Activated CD4-positive, alpha-beta T cell treated with anti-CD3 and anti-CD28 coated beads for 4 hours (primary cell): ENCODE results near the gene UFSP1.
A peak's percentile ranks its signal among the peaks of the same experiment; 100 is the strongest.

Experiments used
- DNase-seq, 2 donors: peaks; one replicate each; pipeline ENCODE4 v3.0.0-alpha.2; 2020

The UFSP1 gene

DNA sequence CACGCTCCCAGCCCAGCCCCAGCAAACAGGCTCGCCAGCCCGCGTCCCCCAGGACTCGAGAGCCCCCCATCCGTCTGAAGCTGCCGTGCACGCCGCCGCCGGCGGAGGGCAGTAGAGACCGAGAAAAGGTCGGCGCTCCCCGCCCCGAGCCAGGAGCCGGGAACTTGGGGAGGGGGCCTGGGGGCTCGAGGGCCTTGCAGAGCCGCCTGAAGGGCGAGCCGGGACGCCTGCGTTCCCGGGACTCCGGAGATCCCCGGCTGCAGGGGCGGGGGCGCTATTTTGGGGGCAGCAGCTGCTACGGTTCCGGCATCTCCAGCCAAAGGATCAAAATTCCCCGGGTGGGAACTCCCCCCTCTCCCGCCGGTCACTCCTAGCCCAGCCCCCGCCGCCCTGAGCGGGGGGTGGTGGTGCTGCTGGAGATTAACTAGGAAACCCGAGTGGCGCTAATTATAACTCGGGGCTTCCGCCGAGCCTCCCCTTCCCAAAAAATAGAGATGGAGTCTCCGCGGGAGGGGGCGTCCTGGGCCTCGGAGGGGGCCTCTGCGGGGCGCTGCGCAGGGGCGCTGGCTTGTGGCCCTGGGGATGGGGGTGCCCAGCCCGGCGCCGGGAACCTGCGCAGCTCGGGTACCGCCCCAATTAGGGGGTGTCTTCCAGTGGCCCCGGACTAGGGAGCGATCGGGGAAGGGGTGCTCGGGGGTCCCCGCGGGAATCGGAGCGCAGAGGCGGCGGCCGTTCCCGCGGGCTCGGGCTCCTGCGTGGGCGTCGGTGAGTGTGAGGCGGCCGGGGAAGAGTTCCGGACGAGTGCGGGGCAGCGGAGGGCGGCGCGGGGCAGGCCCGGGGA lies 5.6 kb upstream of the UFSP1 start:
- peak; percentile 44 to 58 for DNase-seq

DNA sequence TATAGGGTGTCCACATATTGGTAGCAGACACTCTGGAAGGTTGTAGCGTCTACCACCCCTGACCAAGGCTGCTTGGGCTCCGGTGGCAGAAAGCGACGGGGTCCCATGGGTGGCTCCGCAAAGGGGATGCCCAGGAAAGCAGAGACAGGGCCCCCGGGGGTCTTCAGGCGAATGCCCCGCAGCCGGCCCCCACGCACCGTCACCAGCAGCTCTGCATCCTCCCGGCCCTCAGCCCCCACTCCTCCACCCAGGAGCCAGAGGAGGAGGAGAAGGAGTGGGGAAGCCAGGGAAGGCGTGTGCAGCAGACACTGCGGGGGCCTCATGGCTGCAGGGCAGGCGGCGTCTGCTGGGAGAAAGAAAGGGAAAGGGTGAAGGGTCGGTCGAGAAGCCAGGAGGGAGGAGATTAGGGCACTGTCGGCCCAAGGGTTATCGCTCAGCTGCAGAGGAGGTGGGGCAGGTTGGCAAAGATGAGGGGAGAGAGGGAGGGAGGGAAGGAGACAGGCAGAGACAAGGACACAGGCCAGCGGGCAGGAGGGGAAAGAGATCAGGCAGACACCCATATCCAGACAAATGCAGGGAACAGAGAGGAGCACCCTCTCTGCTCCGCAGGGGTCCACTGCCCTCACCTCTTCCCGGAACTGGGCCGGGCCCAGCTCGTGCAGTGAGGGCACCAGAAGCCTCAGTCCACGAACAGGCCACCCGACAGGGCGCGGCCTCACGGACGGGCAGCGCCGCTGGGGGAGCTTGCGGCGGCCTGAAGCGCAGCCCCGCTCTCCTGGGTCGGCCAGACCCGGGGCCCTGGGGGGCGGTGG lies 4.6 kb upstream of the UFSP1 start:
- DNase-seq: no peak

DNA sequence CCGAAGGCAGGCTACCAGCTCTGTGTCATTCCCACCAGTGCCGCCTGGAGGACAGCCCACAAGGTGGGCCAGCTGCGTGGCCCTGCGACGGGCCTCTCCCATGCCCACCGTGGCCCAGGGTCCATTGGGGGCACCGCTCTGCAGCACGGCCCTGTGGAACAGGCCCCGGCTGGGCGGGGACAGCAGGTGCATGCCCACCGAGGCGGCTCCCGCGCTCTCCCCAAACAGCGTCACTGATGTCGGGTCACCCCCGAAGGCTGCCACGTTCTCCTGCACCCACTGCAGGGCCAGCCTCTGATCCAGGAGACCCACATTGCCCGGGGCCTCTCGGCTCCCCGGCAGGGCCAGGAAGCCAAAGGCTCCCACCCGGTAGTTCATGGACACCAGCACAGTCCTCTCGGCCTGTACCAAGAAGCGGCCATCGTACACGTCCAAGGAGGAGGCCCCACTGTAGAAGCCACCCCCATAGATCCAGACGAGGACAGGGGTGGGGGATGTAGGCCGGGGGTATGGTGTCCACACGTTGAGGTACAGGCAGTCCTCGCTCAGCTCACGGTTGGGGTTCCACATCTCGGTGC lies 3.9 kb upstream of the UFSP1 start:
- no peak for DNase-seq

DNA sequence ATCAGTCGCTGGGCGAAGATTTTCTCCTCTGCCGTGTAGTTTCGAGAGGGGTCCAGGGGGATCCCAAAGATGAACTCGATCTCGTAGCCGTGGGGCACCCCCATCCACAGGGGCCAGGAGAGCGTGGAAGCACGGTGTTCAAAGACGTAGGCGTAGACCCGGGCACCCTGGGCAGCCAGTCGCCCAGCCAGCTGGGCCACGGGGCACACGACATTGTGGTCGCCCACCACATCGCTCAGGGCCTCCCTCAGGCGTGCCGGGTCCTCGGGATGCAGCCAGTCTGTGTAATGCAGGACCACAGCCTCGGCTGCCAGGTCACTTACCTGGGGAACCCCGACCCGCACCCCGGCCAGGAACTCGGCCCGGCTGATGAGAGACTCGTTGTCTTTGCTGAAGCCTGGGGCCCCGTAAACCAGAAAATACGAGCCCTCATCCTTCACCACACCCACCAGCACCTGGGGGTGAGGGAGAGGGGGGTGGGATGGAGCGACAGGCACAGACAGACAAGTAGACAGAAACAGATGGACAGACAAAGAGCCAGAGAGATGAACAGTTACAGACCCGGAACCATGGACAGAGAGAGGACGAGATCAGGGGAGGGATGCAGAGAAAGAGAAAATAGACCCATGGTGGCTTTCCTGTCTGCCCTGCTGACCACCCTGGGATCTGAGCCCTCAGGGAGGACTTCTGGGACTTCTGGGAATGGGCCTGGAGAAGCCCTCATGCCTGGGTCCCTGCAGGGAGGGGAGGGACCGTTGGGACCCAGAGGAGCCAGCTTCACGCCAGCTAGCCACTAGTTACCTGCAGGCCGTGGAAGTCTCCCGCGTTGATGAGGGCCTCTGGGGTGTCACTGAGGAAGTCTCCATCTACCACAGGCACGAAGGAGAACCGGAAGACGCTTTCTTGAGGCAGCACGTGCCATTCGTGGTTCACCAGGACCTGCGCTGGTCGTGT lies 3.1 kb upstream of the UFSP1 start:
- no peak for DNase-seq

DNA sequence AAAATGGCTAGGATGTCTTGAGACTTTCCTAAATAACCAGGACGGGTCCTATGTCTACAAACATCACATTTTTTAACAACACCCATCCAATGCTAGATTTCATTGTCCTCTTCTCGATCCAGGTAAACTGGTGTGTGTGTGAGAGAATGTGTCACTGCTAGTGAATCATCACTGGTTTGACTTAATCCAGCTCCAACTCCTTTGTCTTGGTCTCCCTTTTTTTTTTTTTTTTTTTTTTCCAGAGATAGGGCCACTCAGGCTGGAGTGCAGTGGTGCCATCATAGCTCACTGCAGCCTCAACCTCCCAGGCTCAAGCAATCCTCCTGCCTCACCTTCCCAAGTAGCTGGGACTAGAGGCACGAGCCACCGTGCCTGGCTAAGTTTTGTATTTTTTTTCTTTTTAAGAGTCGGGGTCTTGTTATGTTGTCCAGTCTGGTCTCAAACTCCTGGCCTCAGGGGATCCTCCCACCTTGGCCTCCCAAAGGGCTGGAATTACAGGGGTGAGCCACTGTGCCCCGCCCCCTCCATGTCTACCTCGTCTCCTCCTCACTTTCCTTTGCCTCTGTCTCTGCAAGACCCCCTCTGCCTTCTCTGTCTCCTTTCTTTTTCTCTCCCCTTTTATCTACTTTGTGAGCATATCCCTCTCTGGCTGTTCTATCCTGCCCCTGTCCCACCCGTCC lies 2.2 kb upstream of the UFSP1 start:
- DNase-seq: no peak

DNA sequence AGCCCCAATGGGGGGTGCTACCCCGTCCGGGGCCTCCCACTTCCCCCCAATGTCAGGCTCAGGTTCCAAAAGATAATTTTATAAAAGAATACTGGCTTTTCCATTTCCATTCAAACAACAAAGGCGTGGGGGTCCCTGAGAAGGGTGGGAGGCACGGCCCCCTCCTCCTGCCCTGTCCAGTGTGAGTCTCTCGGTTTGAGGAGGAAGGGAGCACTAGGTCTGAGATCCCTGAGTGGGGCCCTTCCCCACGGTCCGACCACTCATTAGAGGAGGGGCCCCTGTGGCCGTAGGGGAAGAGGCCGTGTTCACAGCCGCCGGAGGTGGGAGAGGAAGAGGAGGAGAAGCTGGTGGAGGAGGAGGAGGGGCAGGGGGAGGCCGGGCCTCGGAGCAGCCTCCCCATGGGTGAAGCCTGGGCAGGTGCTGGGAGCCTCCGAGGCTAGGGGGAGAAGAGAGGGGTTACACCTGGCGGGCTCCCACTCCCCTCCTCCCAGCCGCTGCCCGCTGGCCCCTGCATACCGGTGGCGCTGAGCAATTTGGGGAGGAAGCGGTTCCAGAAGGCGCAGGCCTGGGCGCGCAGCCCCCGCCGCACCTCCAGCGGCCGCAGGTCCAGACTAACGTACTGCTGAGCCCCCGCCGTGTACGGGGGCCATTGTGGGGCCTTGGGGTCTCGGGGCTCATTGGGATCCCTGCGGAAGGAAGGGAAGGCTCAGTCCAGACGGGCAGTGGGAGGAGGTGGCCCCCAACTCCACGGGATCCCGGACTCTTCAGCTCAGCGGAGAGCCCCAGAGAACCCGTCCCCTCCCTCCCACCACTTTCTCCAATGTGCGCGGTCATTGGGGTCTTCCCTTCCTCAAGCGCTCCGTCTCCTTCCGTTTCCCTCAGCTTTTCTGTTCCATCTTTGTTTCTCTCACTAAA lies 1.4 kb upstream of the UFSP1 start:
- no peak for DNase-seq

DNA sequence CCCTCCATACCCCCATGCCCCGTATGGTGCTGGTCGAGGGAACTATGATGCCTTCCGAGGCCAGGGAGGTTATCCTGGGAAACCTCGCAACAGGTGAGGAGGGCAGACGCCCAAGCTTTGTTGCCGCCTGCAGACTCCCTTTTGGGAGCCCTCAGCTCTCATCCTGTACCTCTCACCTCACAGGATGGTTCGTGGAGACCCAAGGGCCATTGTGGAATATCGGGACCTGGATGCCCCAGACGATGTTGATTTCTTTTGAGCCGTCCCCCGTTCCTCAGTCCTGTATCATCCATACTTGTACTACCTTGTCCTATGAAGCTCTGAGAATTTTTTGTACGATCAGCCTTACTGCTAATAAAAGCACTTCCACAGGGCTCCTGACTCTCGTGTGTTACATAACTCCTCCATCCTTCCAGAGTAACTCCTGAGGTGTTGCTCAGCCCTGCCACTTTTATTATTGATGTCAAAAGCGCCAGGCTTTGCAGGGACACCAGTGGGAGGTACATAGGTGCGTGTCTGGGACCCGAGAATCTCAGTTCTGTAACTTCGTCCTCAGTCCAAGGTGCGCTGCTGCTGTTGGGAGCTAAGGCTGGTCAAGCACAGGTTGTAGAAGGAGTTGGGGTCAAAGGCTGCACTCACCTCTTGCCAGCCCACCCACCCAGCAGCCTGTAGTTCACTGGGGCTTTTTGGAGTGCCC lies 1.1 kb downstream of the UFSP1 start:
- DNase-seq: no peak

DNA sequence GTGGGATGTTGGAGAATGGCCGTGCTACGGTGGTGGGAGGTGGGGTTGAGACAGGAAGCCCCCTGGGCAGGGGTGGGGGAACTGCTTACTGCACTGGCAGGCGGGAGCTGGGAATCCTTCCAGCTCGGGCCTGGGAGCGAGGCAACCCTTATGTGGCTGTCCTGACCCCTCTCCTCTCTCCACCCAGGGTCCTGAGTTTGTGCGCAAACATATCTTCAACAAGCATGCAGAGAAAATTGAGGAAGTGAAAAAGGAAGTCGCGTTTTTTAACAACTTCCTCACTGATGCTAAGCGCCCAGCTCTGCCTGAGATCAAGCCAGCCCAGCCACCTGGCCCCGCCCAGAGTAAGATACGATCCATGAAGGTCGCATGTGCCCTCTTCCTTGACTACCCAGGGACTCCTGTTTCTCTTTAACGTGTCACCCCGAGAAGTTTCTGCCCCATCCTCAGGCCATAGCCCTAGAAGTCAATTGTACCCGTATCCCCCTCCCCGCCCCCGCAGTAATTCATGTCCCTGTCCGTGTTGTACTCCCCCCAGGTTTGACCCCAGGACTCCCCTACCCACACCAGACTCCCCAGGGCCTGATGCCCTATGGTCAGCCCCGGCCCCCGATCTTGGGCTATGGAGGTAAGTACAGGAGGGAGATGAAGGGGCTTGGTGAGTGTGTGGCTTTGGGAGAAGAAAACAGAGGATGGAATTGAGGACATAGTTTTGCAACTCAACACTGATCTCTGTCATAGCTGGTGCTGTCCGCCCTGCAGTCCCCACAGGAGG lies 1.8 kb downstream of the UFSP1 start:
- peak; percentile 39 to 50 for DNase-seq

DNA sequence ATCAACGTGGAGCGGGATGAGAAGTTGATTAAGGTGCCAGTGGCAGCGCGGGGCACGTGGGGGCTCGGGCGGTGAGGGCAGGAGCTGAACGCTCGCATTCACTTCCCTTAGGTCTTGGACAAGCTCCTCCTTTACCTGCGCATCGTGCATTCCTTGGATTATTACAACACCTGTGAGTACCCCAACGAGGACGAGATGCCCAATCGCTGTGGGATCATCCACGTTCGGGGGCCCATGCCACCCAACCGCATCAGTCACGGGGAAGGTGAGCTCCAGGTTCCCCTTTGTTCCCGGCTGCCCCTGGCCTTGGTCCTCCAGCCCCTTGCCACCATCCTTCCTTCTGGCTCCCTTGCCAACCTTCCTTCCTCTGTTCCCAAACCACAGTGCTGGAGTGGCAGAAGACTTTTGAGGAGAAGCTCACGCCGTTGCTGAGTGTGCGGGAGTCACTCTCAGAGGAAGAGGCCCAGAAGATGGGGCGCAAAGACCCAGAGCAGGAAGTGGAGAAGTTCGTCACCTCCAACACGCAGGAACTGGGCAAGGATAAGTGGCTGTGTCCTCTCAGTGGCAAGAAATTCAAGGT lies 2.5 kb downstream of the UFSP1 start:
- no peak for DNase-seq

DNA sequence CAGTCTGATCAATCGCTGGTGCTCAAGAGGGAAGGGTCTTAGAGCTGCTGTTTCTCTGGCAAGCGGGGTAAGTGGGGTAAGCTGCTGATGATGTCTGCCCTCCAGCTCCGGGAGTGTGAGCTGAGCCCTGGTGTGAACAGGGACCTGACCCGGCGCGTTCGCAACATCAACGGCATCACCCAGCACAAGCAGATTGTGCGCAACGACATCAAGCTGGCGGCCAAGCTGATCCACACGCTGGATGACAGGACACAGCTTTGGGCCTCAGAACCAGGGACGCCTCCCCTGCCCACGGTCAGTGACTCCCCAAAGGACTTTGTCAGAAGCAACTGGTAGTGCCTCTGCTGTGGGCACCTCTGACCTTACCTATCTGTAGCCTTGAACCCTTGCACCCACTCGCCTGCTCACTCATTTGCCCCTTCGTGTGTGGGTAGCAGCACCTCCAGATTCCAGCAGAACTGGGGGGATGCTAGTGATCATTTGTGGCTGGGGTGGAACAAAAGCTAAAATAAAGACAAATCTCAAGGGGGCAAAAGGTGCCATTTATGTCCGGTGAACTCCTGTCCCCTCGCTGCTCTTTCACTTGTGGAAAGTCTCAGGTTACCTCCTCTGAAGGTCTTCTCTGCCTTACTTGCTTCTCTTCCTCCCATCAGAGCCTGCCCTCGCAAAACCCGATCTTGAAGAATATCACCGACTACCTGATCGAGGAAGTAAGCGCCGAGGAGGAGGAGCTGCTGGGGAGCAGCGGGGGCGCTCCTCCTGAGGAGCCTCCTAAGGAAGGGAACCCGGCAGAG lies 3.2 kb downstream of the UFSP1 start:
- DNase-seq: no peak

DNA sequence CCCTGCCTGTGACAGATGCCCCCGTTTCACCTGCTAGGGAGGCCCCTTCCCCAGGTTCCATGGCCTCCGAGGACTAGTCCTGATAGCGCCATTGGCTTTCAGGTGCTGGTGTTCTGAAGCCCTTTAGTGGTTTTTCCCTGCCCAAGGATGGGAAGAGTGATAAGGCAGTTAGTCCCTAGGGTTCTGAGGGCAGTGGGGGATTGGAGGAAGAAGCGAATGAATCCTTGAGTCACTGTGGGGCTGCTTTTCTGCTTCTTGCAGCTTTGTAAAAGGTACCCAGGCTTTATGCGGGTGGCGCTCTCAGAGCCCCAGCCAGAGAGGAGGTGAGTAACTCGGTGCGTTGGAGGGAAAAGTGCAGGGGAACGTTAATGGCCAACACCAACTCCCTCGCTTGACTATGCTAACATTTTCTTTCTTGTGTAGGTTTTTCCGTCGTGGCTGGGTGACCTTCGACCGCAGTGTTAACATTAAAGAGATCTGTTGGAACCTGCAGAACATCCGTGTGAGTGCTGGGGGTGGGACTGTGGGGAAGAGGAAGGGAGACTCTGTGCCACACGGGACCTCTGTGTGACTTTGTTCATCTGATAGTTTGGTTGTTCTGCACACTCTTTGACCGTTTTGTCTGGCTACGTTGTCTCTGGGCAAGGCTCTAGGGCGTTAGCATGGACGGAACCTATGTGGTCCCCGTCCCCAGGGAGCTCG lies 3.9 kb downstream of the UFSP1 start:
- no peak for DNase-seq

DNA sequence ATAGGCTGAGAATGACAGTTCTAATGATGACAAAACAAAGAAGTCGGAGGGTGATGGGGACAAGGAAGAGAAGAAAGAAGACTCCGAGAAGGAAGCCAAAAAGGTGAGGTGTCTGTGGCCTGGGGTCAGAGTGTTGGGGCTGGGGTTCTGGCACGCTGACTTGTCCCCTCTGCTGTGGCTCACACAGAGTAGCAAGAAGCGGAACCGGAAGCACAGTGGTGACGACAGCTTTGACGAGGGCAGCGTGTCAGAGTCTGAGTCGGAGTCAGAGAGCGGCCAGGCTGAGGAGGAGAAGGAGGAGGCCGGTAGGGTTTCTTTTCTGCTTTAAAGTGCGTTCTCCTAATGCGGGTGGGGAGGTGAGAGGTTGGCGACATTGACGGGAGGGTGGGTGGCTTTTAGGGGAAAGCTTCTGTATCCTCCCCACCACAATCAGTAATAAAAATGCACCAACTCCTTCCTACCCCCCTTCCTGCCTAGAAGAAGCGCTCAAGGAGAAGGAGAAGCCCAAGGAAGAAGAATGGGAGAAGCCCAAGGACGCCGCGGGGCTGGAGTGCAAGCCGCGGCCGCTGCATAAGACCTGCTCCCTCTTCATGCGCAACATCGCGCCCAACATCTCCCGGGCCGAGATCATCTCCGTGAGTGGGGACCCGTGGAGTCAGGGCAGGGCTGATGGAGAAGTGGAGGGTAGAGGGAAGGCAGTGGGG lies 4.6 kb downstream of the UFSP1 start:
- no peak for DNase-seq

DNA sequence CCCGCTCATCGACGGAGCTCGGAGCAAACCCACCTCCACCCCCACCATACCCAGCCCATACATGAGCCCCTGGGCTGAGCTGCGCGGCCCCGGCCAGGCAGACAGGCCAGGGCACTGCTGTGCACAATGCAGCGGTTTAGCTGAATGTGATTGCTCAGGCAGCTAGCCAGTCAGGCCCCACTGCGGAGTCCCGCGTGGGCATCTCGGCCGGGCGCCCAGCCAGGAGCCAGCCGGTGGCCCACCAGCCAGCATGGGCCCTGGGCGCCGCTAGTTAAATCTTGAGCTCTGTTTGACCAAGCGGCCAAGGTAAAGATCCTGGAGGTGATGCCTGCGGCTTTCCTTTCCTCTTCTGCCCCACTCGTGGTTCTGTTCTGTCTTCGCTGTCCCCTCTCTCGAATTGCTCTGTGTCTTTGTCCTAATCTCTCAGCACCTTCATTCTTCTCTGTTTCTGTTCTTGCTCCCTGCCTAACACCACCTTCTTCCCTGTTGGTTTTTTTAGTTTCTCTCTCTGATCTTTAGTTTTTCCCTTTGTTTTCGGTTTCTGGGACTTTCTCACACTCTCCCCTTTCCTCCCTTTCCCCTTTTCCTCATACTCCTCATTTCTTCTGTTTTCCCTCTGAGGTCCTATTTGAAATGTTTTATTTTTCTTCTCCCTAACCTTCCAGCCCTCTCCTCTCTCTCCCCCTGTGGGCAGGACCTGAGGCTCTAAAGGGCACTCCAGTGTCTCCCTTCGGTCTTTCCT lies 6.6 kb downstream of the UFSP1 start:
- DNase-seq: no peak

DNA sequence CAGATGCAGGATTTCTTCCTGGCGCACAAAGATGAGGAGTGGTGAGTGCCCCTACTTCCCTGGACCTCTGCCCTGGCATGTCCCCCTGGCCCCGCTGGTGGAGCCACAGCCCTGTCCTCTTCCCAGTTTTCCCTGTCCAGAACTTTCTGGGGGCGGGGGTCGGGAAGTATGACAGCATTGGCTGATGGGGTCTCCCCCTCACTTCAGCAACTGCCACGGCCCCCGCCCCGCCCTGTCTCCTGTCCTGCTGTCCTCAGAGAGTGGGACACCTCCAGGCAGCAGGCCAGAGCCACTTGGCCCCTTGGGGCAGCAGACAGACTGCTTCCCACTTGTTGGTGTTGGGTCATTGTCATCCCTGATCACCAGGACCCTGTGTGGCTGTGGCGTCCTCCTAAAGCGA lies 7.3 kb downstream of the UFSP1 start:
- no peak for DNase-seq

DNA sequence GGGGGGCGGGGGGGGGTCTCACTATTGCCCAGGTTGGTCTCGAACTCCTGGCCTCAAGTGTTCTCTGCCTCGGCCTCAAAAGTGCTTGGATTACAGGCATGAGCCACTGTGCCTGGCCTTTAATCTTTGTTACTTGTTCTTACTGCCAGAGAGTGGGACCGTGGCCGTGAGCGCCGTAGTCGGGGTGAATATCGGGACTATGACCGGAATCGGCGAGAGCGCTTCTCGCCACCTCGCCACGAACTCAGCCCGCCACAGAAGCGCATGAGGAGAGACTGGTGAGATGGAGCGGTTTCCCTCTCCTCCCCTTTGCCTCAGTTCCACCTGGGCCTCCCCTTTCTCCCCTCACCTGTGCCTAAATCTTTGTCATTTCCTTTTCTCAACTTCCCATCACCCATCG lies 8.4 kb downstream of the UFSP1 start:
- no peak for DNase-seq

DNA sequence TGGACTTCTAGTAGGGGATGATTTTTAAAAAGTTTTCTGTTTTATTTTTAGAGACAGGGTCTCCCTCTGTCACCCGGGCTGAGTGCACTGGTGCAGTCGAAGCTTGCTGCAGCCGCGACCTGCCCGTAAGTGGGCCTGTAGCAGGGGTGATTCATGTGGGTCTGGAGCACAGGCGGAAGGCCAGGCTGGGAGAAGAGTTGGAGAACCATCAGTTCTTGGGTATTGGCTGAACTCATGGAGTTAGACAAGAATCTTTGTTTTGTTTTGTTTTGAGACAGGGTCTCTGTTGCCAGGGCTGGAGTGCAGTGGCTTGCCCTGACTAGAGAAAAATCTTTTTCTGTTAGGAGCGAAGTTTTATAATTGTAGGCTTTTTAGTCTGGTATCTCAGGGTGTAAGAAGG lies 8.9 kb downstream of the UFSP1 start:
- no peak for DNase-seq
